ENCODE data around the gene FTSJ3. TPM values are rescaled to one million over a fixed set of nuclear protein-coding genes. Genes with fewer than 3 reads are reported as not detected.

Gene FTSJ3
- total and polyA plus RNA-seq, 2 experiments from 2014 or later = 28.5 to 30.0 TPM

DNA sequence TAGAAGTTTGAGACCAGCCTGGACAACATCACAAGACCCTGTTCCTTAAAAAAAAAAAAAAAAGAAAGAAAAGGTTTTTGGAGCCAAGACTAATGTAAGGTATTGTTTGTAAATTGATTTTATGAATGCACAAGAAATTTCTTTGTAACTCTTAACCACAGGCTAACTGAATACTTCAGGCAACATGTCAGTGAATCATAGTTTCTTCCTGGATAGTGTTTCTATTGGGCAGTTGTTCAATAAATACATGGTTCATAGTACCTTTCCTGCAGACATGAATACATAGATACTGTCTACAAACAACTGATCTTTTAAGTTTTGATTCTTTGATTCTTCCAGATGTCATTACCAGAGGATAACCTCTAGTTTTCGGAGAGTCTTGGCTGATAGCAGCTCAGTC, 41.9 kb downstream of the FTSJ3 start:
- WGBS (ENCODE audit: low lambda C conversion rate, missing lambda C conversion rate) = 95% methylated on average over 1 of the region's 1 CpG
- H3K79me2 ChIP-seq = peaks cover 97% of the 10 kb centered on the region
- H3K27me3 ChIP-seq = no peaks in the 10 kb centered on the region
- H3K27ac ChIP-seq = no peak overlapping the region
- no peak overlapping the region for H3K4me2 ChIP-seq
- H3K36me3 ChIP-seq (replicated peaks; ENCODE audit: insufficient read depth, low read depth) = peaks cover 6% of the 10 kb centered on the region
- H4K20me1 ChIP-seq (ENCODE audit: insufficient read depth, poor library complexity, severe bottlenecking) = peaks cover 62% of the 10 kb centered on the region
- no peak overlapping the region for H3K4me3 ChIP-seq
- TF ChIP-seq EZH2 (IDR thresholded peaks at IDR 0.05; ENCODE audit: borderline replicate concordance) (no peak), EZH2phosphoT487 (IDR thresholded peaks at IDR 0.05; ENCODE audit: low read depth, severe bottlenecking, unreplicated experiment) (no peak)
- TF ChIP-seq, protein P1, sequence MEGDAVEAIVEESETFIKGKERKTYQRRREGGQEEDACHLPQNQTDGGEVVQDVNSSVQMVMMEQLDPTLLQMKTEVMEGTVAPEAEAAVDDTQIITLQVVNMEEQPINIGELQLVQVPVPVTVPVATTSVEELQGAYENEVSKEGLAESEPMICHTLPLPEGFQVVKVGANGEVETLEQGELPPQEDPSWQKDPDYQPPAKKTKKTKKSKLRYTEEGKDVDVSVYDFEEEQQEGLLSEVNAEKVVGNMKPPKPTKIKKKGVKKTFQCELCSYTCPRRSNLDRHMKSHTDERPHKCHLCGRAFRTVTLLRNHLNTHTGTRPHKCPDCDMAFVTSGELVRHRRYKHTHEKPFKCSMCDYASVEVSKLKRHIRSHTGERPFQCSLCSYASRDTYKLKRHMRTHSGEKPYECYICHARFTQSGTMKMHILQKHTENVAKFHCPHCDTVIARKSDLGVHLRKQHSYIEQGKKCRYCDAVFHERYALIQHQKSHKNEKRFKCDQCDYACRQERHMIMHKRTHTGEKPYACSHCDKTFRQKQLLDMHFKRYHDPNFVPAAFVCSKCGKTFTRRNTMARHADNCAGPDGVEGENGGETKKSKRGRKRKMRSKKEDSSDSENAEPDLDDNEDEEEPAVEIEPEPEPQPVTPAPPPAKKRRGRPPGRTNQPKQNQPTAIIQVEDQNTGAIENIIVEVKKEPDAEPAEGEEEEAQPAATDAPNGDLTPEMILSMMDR (IDR thresholded peaks at IDR 0.05; ENCODE audit: poor library complexity) = no peak
- no peaks in the 10 kb centered on the region for H3K9me3 ChIP-seq (ENCODE audit: low read depth)
- DNase-seq (ENCODE audit: low spot score) = no peak
- H3K4me1 ChIP-seq (ENCODE audit: insufficient read depth) = no peaks in the 10 kb centered on the region
- H3K9me2 ChIP-seq (replicated peaks; ENCODE audit: insufficient read depth) = no peaks in the 10 kb centered on the region
- no peak overlapping the region for H2AFZ ChIP-seq

DNA sequence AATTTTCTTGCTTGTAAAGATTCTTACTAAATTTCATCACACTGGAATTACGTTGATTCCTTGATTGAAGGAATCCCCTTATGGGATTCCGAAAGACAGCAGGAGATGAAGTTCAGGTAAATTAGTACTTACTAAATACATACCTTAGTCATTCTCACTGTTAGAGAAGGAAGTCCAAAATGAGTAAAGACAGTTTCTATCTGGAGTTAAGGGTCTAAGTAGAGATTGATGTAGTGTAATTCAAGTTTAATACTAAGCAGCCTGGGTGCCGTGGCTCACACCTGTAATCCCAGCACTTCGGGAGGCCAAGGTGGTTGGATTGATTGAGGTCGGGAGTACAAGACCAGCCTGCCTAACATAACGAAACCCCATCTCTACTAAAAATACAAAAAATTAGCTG, 43.9 kb downstream of the FTSJ3 start:
- Histone ChIP-seq H2AFZ (no peak overlapping the region), H3K9me2 (replicated peaks; ENCODE audit: insufficient read depth) (no peaks in the 10 kb centered on the region), H3K4me2 (no peak overlapping the region), H3K27ac (no peak overlapping the region), H3K4me1 (ENCODE audit: insufficient read depth) (no peaks in the 10 kb centered on the region), H3K36me3 (replicated peaks; ENCODE audit: insufficient read depth, low read depth) (no peaks in the 10 kb centered on the region), H4K20me1 (ENCODE audit: insufficient read depth, poor library complexity, severe bottlenecking) (peaks cover 79% of the 10 kb centered on the region), H3K27me3 (no peaks in the 10 kb centered on the region), H3K4me3 (no peak overlapping the region), H3K9me3 (ENCODE audit: low read depth) (no peaks in the 10 kb centered on the region), H3K79me2 (peaks cover 100% of the 10 kb centered on the region)
- WGBS (ENCODE audit: low lambda C conversion rate, missing lambda C conversion rate) = 94% methylated on average over 6 of the region's 6 CpGs
- DNase-seq (ENCODE audit: low spot score) = no peak
- TF ChIP-seq, protein P1 (IDR thresholded peaks at IDR 0.05; ENCODE audit: poor library complexity) = no peak
- no peak for TF ChIP-seq EZH2 (IDR thresholded peaks at IDR 0.05; ENCODE audit: borderline replicate concordance)
- TF ChIP-seq EZH2phosphoT487 (IDR thresholded peaks at IDR 0.05; ENCODE audit: low read depth, severe bottlenecking, unreplicated experiment) = no peak

DNA sequence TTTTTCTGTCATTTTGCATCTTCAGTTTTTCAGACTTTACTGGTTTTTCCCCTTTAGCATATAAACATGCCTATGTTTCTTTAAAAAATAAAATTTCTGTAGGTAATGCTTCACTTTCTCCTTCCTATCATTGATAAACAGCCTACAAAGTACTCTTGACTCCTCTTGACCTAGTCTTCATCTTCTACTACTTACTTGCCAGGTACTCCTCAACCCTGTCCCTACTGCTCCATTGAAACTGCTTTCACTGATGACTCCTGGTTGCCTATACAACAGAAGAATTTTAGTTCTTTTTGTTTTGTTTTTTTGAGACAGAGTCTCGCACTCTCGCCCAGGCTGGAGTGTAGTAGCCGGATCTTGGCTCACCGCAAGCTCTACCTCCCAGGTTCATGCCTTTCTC, 46.5 kb downstream of the FTSJ3 start:
- H4K20me1 ChIP-seq (ENCODE audit: insufficient read depth, poor library complexity, severe bottlenecking) = peaks cover 96% of the 10 kb centered on the region
- no peaks in the 10 kb centered on the region for H3K4me1 ChIP-seq (ENCODE audit: insufficient read depth)
- H3K9me3 ChIP-seq (ENCODE audit: low read depth) = no peaks in the 10 kb centered on the region
- WGBS (ENCODE audit: low lambda C conversion rate, missing lambda C conversion rate) = 99% methylated on average over 4 of the region's 4 CpGs
- H3K4me3 ChIP-seq = no peak overlapping the region
- H3K27me3 ChIP-seq = no peaks in the 10 kb centered on the region
- TF ChIP-seq, protein P1 (IDR thresholded peaks at IDR 0.05; ENCODE audit: poor library complexity) = no peak
- no peak for TF ChIP-seq EZH2 (IDR thresholded peaks at IDR 0.05; ENCODE audit: borderline replicate concordance)
- DNase-seq (ENCODE audit: low spot score) = no peak
- no peaks in the 10 kb centered on the region for H3K9me2 ChIP-seq (replicated peaks; ENCODE audit: insufficient read depth)
- H3K79me2 ChIP-seq = peaks cover 100% of the 10 kb centered on the region
- no peak overlapping the region for H2AFZ ChIP-seq
- no peak overlapping the region for H3K4me2 ChIP-seq
- no peaks in the 10 kb centered on the region for H3K36me3 ChIP-seq (replicated peaks; ENCODE audit: insufficient read depth, low read depth)
- H3K27ac ChIP-seq = no peak overlapping the region

DNA sequence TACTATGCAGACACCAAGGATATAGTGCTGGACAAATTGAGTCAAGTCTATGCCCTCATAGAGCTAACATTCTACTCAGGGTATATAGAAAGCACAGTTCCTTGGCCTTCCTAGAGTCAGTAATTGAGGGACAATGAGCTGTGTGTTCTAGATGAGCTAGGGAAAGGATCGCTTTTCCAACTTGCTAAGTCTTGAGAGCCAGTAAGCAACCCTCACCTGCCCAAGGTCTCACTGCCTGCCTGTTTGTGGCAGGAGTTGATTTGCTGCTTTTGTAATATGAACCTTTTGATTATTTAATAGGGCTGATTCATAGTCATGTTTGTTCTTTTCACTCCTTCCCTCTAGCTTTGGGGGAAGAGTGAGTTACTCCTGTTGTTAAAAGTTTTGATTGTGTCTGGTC, 47.0 kb downstream of the FTSJ3 start:
- Histone ChIP-seq H3K79me2 (peaks cover 100% of the 10 kb centered on the region), H3K36me3 (replicated peaks; ENCODE audit: insufficient read depth, low read depth) (no peaks in the 10 kb centered on the region), H3K27me3 (no peaks in the 10 kb centered on the region), H3K9me2 (replicated peaks; ENCODE audit: insufficient read depth) (no peaks in the 10 kb centered on the region), H3K4me2 (no peak overlapping the region), H2AFZ (no peak overlapping the region), H3K27ac (no peak overlapping the region), H3K9me3 (ENCODE audit: low read depth) (no peaks in the 10 kb centered on the region), H4K20me1 (ENCODE audit: insufficient read depth, poor library complexity, severe bottlenecking) (peaks cover 97% of the 10 kb centered on the region), H3K4me3 (no peak overlapping the region), H3K4me1 (ENCODE audit: insufficient read depth) (no peaks in the 10 kb centered on the region)
- DNase-seq (ENCODE audit: low spot score) = no peak
- TF ChIP-seq, protein P1 (IDR thresholded peaks at IDR 0.05; ENCODE audit: poor library complexity) = no peak
- TF ChIP-seq EZH2 (IDR thresholded peaks at IDR 0.05; ENCODE audit: borderline replicate concordance) (no peak), EZH2phosphoT487 (IDR thresholded peaks at IDR 0.05; ENCODE audit: low read depth, severe bottlenecking, unreplicated experiment) (no peak)
- WGBS (ENCODE audit: low lambda C conversion rate, missing lambda C conversion rate) = 91% methylated on average over 1 of the region's 1 CpG
